ENCODE data around the gene ZNF256. TPM values are rescaled to one million over a fixed set of nuclear protein-coding genes. Genes with fewer than 3 reads are reported as not detected.

Gene ZNF256
- total and polyA plus RNA-seq, 2 of the 13 experiments (the other 11 are each of a cell fraction or from before 2014, with no cell fraction given): 3.8 to 6.0 TPM

- TF ChIP-seq MXD1 (CRISPR knock-in tag; IDR thresholded peaks at IDR 0.05) (no peak), ZKSCAN8 (CRISPR knock-in tag; IDR thresholded peaks at IDR 0.05; ENCODE audit: borderline replicate concordance) (0 out of 2 replicates have a peak, but pooled peaks have one; percentile 56), ZNF790 (CRISPR knock-in tag; IDR thresholded peaks at IDR 0.05; ENCODE audit: borderline replicate concordance) (peak; percentile 52; the same call in 1 of the 2 replicates), ZNF232 (CRISPR knock-in tag; IDR thresholded peaks at IDR 0.05; ENCODE audit: borderline replicate concordance) (0 out of 2 replicates have a peak, but pooled peaks have one; percentile 34), ZNF256 (CRISPR knock-in tag; conservative IDR thresholded peaks at IDR 0.05) (0 out of 2 replicates have a peak, but pooled peaks have one; percentile 17), ZFY (CRISPR knock-in tag; IDR thresholded peaks at IDR 0.05) (peak; percentile 71; the same call in 1 of the 2 replicates), SP1 (IDR thresholded peaks at IDR 0.05) (no peak), SP1 (CRISPR knock-in tag; IDR thresholded peaks at IDR 0.05) (peak; percentile 53; the same call in 1 of the 2 replicates), NFYC (CRISPR knock-in tag; IDR thresholded peaks at IDR 0.05) (peak; percentile 91), SP140L (CRISPR knock-in tag; IDR thresholded peaks at IDR 0.05; ENCODE audit: borderline replicate concordance) (no peak), SMARCE1 (IDR thresholded peaks at IDR 0.05; ENCODE audit: borderline replicate concordance) (no peak), BHLHE40 (IDR thresholded peaks at IDR 0.05; ENCODE audit: low read length) (peak; percentile 63), THAP11 (CRISPR knock-in tag; IDR thresholded peaks at IDR 0.05) (peak; percentile 97), ZNF362 (CRISPR knock-in tag; IDR thresholded peaks at IDR 0.05; ENCODE audit: borderline replicate concordance) (peak; percentile 53; the same call in 1 of the 2 replicates), ZNF672 (CRISPR knock-in tag; IDR thresholded peaks at IDR 0.05) (no peak), BORCS8-MEF2B (CRISPR knock-in tag; IDR thresholded peaks at IDR 0.05) (peak; percentile 81; the same call in 1 of the 2 replicates), SRSF4 (IDR thresholded peaks at IDR 0.05; ENCODE audit: low read depth, low read length, poor library complexity, severe bottlenecking) (no peak), ZFP90 (CRISPR knock-in tag; IDR thresholded peaks at IDR 0.05; ENCODE audit: borderline replicate concordance) (peak; percentile 68; the same call in 1 of the 2 replicates), YY1 (IDR thresholded peaks at IDR 0.05; ENCODE audit: insufficient read depth, insufficient replicate concordance, low read depth, low read length) (peak; percentile 55), ZNF564 (CRISPR knock-in tag; IDR thresholded peaks at IDR 0.05) (no peak), GPBP1L1 (CRISPR knock-in tag; IDR thresholded peaks at IDR 0.05) (no peak), FOXC1 (CRISPR knock-in tag; IDR thresholded peaks at IDR 0.05; ENCODE audit: borderline replicate concordance) (peak; percentile 88)
- TF ChIP-seq, protein P1, sequence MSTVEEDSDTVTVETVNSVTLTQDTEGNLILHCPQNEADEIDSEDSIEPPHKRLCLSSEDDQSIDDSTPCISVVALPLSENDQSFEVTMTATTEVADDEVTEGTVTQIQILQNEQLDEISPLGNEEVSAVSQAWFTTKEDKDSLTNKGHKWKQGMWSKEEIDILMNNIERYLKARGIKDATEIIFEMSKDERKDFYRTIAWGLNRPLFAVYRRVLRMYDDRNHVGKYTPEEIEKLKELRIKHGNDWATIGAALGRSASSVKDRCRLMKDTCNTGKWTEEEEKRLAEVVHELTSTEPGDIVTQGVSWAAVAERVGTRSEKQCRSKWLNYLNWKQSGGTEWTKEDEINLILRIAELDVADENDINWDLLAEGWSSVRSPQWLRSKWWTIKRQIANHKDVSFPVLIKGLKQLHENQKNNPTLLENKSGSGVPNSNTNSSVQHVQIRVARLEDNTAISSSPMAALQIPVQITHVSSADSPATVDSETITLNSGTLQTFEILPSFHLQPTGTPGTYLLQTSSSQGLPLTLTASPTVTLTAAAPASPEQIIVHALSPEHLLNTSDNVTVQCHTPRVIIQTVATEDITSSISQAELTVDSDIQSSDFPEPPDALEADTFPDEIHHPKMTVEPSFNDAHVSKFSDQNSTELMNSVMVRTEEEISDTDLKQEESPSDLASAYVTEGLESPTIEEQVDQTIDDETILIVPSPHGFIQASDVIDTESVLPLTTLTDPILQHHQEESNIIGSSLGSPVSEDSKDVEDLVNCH (CRISPR knock-in tag; IDR thresholded peaks at IDR 0.05): no peak
- TF ChIP-seq, protein P2, sequence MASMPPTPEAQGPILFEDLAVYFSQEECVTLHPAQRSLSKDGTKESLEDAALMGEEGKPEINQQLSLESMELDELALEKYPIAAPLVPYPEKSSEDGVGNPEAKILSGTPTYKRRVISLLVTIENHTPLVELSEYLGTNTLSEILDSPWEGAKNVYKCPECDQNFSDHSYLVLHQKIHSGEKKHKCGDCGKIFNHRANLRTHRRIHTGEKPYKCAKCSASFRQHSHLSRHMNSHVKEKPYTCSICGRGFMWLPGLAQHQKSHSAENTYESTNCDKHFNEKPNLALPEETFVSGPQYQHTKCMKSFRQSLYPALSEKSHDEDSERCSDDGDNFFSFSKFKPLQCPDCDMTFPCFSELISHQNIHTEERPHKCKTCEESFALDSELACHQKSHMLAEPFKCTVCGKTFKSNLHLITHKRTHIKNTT (CRISPR knock-in tag; IDR thresholded peaks at IDR 0.05): no peak
These were observed at the start of gene ZNF256 (continued) for GRCh38 chr19:57947419-57948134.

Data from HepG2 (cell line).